Kidney epithelial cell (primary cell): ENCODE measurements around the gene TRIO. TPM values are rescaled to one million over a fixed set of nuclear protein-coding genes. Genes with fewer than 3 reads are reported as not detected.

Experiments
- DNase-seq: peaks from one replicate; pipeline ENCODE4 v3.0.0-alpha.2; 2010; ENCODE audit warnings: low read depth
- H3K27me3 ChIP-seq: 2 replicates; pipeline ENCODE4 v1.6.0; 2011; ENCODE audit warnings: low read length; ENCODE audit not compliant: control insufficient read depth, insufficient read depth
- H3K36me3 ChIP-seq: 2 replicates; pipeline ENCODE4 v1.5.1; 2011; ENCODE audit warnings: low read length; ENCODE audit not compliant: control insufficient read depth, insufficient read depth
- H3K4me3 ChIP-seq: 2 replicates; pipeline ENCODE4 v1.5.1; 2011; ENCODE audit warnings: low read depth, mild to moderate bottlenecking, control low read depth, low read length
- total RNA-seq: library from RNA; depleted of rRNA; stranded (reverse); fragments of >200 nt; gene quantifications from 2 replicates; pipeline ENCODE4 v1.2.3, GENCODE V29; 2015
- TF ChIP-seq, protein P1 (sequence below): IDR thresholded peaks from 2 replicates; pipeline ENCODE4 v1.5.1; 2011; ENCODE audit warnings: mild to moderate bottlenecking, moderate library complexity, low read length, control low read depth, inconsistent platforms; ENCODE audit not compliant: insufficient read depth, poor library complexity, severe bottlenecking

Gene TRIO
- total RNA-seq, 1 donor from 2014 or later, result 174 TPM

- H3K36me3 ChIP-seq, result no peaks in the 10 kb centered on the region
- no peak overlapping the region for H3K4me3 ChIP-seq
- TF ChIP-seq, protein P1, sequence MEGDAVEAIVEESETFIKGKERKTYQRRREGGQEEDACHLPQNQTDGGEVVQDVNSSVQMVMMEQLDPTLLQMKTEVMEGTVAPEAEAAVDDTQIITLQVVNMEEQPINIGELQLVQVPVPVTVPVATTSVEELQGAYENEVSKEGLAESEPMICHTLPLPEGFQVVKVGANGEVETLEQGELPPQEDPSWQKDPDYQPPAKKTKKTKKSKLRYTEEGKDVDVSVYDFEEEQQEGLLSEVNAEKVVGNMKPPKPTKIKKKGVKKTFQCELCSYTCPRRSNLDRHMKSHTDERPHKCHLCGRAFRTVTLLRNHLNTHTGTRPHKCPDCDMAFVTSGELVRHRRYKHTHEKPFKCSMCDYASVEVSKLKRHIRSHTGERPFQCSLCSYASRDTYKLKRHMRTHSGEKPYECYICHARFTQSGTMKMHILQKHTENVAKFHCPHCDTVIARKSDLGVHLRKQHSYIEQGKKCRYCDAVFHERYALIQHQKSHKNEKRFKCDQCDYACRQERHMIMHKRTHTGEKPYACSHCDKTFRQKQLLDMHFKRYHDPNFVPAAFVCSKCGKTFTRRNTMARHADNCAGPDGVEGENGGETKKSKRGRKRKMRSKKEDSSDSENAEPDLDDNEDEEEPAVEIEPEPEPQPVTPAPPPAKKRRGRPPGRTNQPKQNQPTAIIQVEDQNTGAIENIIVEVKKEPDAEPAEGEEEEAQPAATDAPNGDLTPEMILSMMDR, result no peak
- no peak for DNase-seq
- H3K27me3 ChIP-seq, result no peaks in the 10 kb centered on the region
Measured at GRCh38 chr5:14243766-14244165, 100.6 kb downstream of the TRIO start.

- no peak overlapping the region for H3K4me3 ChIP-seq
- no peak for DNase-seq
- TF ChIP-seq, protein P1, result no peak
- no peaks in the 10 kb centered on the region for H3K36me3 ChIP-seq
- H3K27me3 ChIP-seq, result no peaks in the 10 kb centered on the region
Measured at GRCh38 chr5:14244721-14245120, 101.6 kb downstream of the TRIO start.

- H3K4me3 ChIP-seq, result no peak overlapping the region
- TF ChIP-seq, protein P1, result no peak
- DNase-seq, result no peak
- no peaks in the 10 kb centered on the region for H3K27me3 ChIP-seq
- H3K36me3 ChIP-seq, result no peaks in the 10 kb centered on the region
Measured at GRCh38 chr5:14245132-14245925, 102.2 kb downstream of the TRIO start.

DNA sequence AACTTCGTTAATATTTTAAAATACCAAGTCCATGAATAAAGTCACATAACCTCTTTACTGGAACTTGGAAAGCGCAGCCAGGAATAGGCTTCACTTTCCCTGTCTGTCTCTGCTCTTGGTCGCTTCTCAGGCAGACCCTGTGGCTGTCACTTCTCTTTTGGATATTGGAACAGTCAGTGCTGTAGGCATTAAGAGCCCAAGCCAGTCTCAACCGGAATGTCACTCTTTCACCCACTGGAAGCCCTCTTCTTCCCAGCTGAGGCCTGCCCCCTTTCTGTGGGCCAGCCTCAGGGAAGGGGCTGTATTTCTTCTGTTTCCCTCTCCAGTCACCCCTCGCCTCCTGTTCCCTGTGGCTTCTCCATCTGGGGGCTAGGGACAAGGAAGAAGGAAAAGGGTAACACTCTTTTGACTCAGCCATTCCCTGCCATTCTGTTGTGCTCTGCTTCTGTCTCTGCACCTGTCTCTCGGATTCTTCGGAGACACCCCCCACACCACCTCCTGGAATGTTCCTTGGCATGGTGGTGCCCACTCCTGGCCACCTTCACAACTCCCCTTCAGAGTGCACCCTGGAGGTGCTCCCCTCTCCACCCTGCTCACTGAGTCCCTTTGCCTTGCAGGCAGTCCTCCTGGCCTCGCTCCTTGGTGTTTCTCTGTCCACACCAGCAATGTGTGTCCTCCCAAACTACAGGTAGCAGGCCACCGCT lies 103.4 kb downstream of the TRIO start:
- TF ChIP-seq, protein P1, result no peak
- H3K27me3 ChIP-seq, result no peaks in the 10 kb centered on the region
- no peaks in the 10 kb centered on the region for H3K36me3 ChIP-seq
- no peak overlapping the region for H3K4me3 ChIP-seq
- no peak for DNase-seq

DNA sequence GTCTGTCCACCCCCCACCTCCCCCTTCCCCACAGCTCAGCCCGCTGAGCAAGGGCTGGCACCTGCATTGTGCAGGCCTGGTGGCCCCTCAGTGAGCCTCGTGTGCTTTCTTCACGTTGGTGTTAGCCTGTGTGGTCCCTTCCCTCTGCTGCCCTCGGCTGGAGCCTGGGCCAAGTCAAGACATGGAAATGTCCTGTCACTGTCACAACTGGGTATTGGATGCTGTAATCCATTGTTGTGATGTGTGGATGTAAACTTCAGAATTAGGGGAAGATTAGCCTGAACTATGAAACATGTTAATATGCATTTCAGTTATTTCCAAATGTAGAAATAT lies 103.9 kb downstream of the TRIO start:
- TF ChIP-seq, protein P1, result no peak
- DNase-seq, result no peak
- Histone ChIP-seq H3K36me3 (no peaks in the 10 kb centered on the region), H3K4me3 (no peak overlapping the region), H3K27me3 (no peaks in the 10 kb centered on the region)
